Fibroblast of skin of left biceps (primary cell): ENCODE data around the gene ASMTL.
"Not testable (repeated sequence)": the region's sequence is repeated elsewhere in the genome, so short reads cannot be mapped to it uniquely, and the experiment has no call there.

ENCODE experiments used
- DNase-seq, 2 experiments: peaks; one replicate each; pipeline ENCODE4 v3.0.0-alpha.2; 2013; ENCODE audit warnings: low read depth in 2 of 2

ASMTL gene

DNA sequence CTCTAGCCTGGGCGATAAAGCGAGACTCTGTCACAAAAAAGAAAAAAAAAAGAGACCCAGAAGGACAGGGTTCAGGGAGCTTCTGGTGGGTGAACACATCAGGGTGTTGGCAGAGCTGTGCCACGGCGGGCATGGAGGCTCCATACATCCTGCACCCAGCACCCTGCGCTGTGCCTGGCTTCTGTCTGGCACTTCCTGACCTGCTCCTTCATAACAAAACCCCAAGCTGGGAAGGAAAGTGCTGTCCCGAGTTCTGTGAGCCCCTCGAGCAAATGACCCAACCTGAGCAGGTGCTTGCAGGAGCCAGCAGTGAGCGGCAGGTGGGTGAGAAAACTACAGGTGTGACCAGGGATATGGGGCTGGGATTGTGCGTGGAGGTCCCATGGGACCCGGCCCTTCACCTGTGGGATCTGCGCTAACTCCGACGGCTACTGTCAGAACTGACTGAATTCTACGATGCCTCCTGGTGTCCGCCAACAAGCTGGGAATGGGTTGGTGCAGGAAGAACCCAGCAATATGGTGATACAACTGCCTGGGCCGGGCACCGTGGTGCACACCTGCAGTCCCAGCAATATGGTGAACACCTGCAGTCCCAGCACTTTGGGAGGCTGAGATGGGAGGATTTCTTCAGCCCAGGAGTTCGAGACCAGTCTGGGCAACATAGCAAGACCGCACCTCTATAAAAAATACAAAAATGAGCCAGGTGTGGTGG lies 18.9 kb downstream of the ASMTL start:
- no peak for DNase-seq

DNA sequence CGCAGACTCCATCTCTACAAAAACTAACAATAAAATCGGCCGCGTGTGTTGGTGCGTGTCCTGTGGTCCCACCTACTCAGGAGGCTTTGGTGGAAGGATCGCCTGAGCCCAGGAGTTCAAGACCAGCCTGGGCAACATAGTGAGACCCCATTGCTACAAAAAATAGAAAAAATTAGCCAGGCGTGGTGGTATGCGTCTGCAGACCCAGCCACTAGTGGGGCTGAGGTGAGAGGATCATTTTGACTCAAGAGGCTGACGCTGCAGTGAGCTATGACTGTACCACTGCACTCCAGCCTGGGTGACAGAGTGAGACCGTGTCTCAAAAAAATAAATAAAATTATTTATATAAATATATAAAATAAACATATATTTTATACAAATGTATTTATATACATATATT lies 22.3 kb downstream of the ASMTL start:
- DNase-seq: no peak

DNA sequence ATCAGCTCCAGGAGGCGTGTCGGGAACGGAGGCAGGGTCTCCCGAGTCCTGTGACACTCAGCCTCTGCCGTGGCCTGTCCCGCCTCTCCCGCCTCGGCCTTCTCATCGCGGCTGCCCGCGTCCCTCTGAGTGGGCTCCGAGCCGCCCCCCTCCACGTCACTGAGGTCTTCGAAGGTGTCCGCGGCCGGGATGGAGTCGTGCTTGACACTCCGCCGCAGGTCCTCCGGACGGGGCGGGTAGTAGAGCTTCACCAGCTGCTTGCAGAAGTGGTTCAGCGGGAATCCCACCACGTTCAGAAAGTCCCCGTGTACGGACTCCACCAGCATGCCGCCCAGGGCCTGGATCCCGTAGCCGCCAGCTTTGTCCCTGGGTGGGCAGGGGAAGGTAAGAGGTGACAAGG lies 25.0 kb downstream of the ASMTL start:
- no peak for DNase-seq

DNA sequence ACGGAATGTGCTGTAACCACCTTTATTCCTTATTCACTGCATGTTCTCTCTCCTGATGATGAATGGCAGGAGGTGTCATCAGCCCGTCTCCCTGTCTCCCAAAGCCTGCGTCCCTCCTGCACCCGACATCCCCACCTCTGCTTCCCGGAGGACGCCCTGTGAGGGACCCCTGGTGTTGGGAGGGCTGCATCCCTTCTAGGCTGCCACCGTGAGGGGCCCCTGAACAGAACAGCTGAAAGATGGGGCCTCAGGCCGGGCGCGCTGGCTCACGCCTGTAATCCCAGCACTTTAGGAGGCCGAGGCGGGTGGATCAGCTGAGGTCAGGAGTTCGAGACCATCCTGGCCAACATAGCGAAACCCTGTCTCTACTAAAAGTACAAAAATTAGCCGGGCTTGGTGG lies 26.4 kb downstream of the ASMTL start:
- DNase-seq: not testable (repeated sequence)

DNA sequence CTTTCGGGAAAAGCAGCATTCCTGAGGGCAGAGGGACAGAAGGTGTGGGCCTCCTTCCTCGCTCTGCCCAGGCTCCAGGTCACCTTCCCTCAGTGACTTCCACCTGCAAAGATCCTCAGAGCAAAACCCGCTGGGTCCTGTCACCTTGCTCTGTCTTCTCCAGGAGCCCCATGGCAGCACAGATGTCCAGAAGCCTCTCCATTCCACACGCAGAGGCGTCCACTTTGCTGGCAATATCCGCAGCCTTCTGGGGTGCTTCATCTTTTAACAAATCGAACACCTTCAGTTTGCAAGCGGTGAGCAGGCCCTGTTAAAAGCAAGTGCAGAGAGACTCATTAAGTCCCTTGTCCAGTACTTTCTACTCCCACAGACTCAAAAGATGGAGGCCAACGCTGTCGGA lies 27.3 kb downstream of the ASMTL start:
- no peak for DNase-seq

DNA sequence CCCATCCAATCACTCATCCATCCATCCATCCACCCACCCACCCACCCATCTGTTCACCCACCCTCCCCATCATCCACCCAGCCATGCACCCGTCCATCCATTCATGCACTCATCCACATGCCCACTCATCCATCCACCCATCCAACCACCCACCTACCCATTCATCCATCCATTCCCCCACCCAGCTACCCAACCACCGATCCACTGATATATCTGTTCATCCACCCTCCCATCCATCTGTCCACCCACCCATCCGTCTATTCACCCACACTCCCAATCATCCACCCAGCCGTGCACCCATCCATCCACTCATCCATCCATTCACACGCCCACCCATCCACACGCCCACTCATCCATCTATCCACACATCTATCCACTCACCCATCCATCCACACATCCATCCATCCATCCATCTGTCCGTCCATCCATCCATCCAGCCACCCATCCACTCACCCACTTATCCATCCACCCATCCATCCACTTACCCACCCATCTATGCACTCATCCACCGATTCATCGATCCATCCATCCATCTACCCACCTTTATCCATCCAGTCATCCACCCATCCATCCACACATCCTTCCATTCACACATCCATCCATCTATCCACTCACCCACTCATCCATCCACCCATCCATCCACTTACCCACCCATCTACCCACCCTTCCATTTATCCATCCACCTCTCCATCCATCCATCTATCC lies 28.4 kb downstream of the ASMTL start:
- DNase-seq: no peak

DNA sequence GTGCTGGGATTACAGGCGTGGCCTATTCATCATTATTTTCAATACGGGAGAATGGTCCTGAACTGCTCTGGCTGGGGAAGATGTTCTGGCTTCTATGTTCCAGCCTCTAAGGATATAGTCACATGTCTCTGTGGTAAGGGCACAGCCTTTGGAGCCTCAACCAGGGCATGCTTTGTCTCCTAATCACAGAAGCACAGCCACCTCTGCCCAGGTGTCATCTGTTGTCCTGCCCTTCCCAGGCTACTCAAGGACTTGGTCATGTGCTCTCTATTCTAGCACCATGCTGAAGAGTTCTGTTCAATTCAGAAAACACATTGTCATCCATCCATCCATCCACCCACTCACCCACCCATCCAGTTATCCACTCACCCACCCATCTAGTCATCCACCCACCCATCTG lies 29.5 kb downstream of the ASMTL start:
- no peak for DNase-seq

DNA sequence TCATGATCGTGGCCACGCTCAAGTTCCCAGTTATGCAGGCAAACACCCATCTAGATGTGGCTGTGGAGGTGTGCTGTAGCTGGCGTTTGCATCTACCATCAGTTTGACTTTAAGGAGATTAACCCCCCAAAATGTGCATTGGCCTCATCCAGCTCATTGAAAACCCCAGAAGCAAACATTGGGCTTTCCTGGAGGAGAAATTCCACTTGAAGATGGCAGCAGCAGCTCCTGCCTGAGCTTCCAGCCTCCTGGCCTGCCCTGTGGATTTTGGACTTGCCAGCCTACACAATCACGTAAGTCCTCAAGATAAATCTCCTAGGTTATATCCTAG lies 30.6 kb downstream of the ASMTL start:
- DNase-seq: no peak

DNA sequence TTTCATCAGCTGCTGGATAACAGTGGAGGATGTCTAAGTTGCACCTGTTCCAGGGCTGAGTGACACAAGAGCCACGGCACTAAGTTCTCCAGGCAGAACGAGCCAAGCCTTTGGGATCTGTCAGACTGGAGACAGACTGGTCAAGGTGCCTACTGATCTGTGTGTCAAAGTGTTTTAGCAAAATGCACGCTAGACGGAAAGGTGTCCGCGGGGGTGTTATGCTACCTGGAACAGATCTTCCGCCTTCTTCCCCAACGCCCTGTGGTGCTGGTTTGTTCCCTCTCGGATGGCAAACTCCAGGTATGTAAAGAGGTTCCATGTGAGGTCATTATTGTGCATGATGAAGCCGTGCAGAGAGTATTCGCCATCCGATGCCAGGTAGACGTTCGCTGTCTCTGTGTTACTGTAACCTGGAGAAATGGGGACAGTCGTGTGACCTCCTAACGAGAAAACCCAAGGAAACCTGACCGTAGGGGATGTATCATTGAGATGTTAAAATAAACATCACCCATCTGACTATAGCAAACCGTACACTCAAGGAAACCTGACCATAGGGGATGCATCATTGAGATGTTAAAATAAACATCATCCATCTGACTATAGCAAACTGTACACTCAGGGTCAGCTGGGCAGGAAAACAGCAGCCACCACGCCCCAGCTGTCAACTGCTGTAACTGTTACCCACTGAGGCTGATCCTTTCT lies 31.1 kb downstream of the ASMTL start:
- no peak for DNase-seq

DNA sequence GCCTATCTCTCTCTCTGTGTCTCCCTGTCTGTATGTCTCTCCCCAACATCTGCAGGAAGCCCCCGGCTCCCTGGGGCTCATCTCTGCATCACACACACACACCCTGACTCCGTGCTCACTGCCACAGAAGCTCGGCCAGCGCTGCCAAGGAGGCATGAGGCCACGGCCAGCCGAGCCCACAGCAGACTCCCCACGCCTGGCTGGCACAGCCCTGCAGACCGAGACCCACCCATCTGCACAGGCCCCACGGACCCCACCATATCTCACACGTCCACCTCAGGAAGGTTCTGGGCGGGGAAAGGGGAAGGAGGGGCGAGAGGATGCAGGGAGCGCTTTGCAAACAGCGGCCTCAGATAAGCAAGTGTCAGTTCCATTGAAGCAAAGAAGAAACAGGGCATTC lies 32.3 kb downstream of the ASMTL start:
- DNase-seq: no peak

DNA sequence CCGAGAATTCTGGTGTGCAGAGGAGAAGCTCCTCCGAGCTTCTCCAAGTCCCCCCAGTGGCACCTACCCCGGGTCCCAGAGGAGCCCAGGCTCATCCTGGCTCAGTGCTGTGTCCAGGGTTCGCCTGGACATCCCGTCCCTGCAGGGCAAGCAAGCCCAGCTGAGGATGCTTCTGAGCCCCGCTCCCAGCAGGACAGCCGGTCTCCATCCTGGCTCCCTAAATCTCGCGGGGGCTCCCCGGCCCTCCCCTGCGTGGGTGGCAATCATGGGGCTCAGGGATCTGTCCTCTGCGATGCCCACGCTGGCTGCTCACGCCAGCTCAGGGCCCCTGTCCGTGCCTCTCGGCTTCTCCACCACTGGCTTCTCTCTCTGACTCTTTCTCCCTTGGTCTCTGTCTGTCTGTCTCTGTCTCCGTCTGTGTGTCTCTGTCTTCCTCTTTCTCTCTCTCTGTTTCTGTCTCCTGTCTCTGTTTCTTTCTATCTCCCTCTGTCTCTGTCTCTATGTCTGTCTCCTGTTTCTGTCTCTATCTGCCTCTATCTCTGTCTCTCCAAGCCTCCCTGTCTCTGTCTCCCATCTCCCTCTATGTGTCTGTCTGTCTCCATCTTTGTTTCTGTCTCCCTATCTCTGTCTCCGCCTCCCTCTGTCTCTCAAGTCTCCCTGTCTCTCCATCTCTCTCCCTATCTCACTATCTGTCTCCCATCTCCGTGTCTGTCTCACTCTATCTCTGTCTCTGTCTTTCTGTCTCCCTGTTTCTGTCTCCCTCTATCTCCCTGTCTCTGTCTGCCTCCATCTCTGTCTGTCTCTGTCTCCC lies 33.0 kb downstream of the ASMTL start:
- DNase-seq: no peak

DNA sequence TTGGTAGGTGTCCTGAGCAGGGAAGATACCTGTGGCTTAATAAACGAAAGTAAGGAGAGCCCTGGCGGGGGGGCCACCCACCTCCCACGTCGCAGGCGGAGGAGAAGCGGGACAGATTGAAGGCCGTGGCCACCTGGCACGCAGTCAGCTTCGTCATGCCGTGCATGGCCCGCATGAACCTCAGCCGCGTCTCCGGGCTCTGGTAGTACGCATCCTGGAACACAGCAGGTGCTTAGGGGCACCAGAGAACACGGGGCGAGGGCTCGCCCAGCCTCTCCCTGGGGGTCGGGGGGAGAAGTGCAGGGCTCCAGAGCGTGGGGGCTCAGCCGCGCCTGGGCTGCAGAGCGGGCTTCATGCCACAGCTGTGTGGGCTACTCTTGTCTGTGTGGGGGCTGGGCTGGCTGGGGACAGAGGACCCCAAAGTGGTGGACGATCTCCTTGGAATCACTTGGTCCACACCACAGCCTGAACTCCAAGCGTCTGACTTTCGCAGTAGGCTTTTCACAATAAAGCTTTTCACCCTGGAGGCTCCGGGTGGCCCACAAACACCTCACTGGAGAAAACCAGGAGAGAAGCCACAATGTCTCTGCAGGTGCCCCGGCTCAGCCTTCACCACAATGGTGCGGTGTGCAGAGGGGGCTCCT lies 33.7 kb downstream of the ASMTL start:
- DNase-seq: no peak

DNA sequence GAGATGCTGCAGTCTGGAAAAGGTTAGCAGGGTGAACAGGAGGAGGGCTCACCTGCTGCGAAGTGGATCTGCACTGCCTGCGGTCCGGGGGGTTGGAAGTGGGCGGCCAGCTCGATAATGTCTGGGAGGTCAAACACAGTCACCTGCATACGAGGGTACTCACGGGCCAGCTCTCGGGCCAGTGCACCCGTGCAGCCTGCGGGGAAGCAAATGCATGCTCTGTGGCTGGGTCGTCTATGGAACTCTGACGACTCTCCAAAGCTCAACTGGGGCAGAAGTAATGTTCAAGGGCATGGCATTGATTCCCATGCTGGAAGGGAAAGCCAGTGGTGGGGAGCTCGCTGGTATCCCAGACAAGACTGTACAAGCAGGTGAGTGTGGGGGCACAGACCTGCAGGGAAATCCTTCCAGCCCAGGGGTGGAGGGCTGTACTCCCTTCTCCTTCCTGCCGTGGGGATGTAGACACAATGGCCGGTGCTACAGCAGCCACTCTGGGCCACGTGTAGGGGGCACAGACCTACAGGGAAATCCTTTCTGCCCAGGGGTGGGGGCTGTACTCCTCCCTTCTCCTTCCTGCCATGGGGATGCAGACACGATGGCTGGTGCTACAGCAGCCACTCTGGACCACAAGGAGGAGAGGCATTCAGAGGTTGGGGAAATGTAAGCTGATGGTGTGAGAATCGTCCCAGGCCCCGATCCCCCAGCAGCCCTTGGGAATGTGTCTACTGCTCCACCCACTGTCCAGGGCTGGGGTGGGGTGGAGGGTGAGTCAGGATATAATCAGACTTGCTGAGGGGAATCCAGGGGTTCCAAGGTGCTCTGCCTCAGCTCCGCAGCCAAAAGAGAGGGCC lies 34.6 kb downstream of the ASMTL start:
- no peak for DNase-seq

DNA sequence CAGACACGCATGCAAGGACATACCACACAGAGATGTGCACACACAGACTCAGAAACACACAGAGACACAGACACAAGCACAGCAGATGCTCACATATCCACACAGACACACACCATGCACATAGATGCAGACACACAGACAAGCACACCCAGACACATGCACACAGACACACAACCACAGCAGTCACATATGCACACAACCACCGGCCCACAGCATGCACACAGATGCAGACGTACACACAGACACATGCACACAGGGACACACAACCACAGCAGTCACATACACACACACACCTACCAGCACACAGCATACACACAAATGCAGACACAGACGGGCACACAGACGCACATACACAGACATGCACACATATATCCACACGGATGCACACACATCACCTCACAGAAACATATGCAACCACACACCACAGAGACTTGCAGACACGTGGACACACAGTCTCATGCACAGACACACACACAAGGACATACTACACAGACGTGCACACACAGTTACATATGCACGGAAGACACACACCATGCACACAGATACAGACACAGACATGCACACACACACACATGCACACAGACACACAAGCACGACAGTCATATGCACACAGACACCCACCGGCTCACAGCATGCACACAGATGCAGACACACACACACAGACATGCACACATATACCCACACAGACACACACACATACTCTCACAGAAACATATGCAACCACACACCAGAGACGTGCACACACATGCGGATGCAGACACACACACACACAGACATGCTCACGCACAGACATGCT lies 35.5 kb downstream of the ASMTL start:
- DNase-seq: no peak

DNA sequence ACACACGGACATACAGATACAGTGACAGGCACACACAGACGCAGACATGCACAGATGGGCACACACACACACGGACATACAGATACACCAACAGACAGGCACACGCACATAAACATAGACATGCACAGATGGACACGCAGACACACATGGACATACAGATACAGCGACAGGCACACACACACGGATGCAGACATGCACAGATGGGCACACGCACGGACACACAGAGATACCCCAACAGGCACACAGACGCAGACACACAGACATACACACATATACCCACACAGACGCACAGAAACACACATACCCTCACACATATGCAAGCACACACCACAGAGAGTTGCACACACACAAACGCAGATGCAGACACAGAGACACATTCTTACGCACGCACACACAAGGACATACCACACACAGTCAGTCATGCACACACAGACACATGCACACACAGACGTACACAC lies 36.4 kb downstream of the ASMTL start:
- DNase-seq: no peak

DNA sequence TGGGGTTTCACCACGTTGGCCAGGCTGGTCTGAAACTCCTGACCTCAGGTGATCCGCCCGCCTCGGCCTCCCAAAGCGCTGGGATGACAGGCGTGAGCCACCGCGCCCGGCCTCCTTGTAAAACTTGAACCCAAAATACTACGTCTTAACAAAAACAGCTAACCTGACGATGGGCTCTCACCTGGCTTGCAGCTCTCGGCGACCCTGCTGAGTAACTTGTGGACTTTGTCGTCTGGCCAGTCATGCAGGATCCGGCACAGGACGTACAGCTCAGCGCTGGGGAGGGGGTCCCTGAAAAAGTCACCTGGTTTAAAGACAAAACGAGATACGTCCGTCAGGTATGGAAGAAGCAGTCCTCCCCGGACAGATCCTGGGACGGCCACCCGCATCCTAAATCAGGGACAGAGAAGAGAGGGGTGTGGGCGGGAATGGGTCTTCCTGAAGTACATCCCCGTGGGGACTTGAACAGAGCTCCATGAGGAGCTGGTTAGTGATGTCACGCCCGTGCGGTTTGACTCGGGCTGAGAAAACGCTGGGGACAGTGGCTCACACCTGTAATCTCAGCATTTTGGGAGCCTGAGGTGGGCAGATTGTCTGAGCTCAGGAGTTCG lies 40.1 kb downstream of the ASMTL start:
- DNase-seq: no peak

DNA sequence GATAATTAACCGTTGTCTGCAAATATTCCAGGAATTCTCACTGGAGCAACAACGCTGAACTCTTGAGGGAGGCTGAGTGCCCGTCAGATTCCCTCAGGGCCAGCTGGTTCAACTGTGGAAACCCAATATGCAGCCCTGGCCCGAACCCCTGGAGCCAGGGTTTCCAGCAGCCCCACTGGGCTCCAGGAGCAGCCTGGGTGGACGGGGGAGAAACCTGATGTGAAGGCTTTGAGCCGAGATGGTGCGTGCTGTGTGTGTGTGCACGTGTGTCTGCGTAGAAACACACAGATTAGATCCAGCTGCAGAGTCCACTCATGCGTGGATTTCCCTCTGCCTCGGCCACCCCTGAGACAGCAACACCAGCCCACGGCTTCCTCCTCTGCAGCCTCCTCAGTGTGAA lies 41.4 kb downstream of the ASMTL start:
- no peak for DNase-seq

DNA sequence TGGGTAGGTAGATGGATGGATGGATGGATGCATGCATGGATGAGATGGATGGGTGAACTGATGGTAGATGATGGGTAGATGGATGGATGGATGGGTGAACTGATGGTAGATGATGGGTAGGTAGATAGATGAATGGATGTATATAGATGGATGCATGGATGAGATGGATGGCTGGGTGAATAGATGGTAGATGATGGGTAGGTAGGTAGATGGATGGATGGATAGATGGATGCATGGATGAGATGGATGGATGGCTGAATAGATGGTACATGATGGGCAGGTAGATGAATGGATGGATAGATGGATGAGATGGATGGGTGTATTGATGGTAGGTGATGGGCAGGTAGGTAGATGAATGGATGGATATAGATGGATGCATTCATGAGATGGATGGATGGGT lies 45.7 kb downstream of the ASMTL start:
- DNase-seq: no peak

DNA sequence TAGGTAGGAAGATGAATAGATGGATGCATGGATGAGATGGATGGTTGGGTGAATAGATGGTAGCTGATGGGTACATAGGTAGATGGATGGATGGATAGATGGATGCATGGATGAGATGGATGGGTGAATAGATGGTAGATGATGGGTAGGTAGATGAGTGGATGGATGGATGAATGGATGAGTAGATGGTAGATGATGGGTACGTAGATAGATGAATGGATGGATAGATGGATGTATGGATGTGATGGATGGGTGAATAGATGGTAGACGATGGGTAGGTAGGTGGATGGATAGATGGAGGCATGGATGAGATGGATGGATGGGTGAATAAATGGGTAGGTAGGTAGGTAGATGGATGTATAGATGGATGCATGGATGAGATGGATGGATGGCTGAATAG lies 46.9 kb downstream of the ASMTL start:
- DNase-seq: not testable (repeated sequence)

DNA sequence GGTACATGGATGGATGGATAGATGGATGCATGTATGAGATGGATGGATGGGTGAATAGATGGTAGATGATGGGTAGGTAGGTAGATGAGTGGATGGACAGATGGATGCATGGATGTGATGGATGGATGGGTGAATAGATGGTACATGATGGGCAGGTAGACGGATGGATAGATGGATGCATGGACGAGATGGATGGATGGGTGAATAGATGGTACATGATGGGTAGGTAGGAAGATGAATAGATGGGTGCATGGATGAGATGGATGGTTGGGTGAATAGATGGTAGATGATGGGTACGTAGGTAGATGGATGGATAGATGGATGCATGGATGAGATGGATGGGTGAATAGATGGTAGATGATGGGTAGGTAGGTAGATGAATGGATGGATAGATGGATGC lies 48.8 kb downstream of the ASMTL start:
- not testable (repeated sequence) for DNase-seq
